H1 (cell line): ENCODE measurements around the gene VEZT. TPM values are rescaled to one million over a fixed set of nuclear protein-coding genes. Genes with fewer than 3 reads are reported as not detected.

ENCODE experiments used
- CTCF ChIA-PET: fragments of 300-600 bp; sonication (Branson Sonifier 250); formaldehyde crosslinking; loops from one replicate; lab custom pipeline; 2021; ENCODE audit not compliant: partially characterized antibody; lab: Charles Lee
- POLR2A ChIA-PET: fragments of 300-600 bp; sonication (Branson Sonifier 250); formaldehyde crosslinking; loops from one replicate; lab custom pipeline; 2021; ENCODE audit warnings: inconsistent platforms; ENCODE audit not compliant: partially characterized antibody; lab: Charles Lee
- DNase-seq, 2 experiments: peaks; one replicate each; pipeline versions ENCODE4 v3.0.0 to v3.0.0-alpha.2; 2010 to 2022; ENCODE audit warnings: low spot score in 2 of 2, low read depth in 1 of 2, mixed read lengths in 1 of 2
- FAIRE-seq: peaks from 2 replicates; lab custom pipeline; 2011; peaks lifted over from hg19 to GRCh38; lab: Jason Lieb, UNC
- H2AFZ ChIP-seq: 2 replicates; pipeline ENCODE4 v1.8.1; 2012; ENCODE audit warnings: low read length, inconsistent platforms
- H2AK5ac ChIP-seq: 2 replicates; pipeline ENCODE4 v1.6.1; 2013; ENCODE audit warnings: low read depth, low read length
- H2BK120ac ChIP-seq: replicated peaks from 2 replicates; pipeline ENCODE3; 2013; ENCODE audit warnings: low read depth, low read length, inconsistent platforms
- H2BK12ac ChIP-seq: 2 replicates; pipeline ENCODE4 v1.6.1; 2013; ENCODE audit warnings: low read depth, low read length
- H2BK15ac ChIP-seq: 2 replicates; pipeline ENCODE4 v1.6.1; 2013; ENCODE audit warnings: low read length
- H2BK20ac ChIP-seq: 2 replicates; pipeline ENCODE4 v1.6.1; 2013; ENCODE audit warnings: low read length
- H2BK5ac ChIP-seq: 2 replicates; pipeline ENCODE4 v1.6.1; 2013; ENCODE audit warnings: low read depth, low read length
- H3K14ac ChIP-seq: 2 replicates; pipeline ENCODE4 v1.6.1; 2013; ENCODE audit warnings: inconsistent platforms; ENCODE audit not compliant: insufficient read length
- H3K18ac ChIP-seq: 2 replicates; pipeline ENCODE4 v1.6.1; 2013; ENCODE audit warnings: low read length; ENCODE audit errors: extremely low read depth
- H3K23ac ChIP-seq: 2 replicates; pipeline ENCODE4 v1.6.1; 2013; ENCODE audit warnings: inconsistent platforms; ENCODE audit not compliant: insufficient read length
- H3K23me2 ChIP-seq: 2 replicates; pipeline ENCODE4 v1.6.1; 2013; ENCODE audit warnings: low read depth, low read length
- H3K27ac ChIP-seq: 2 replicates; pipeline ENCODE4 v1.6.1; 2011; ENCODE audit warnings: low read depth, low read length, inconsistent platforms
- H3K27me3 ChIP-seq, 4 experiments: replicated peaks in 1 of 4; 1 replicate in 1 of 4; 2 replicates in 3 of 4; pipeline versions ENCODE4 v1.6.1 to v1.8.1; 2011 to 2013; ENCODE audit warnings: low read length in 3 of 4, mild to moderate bottlenecking in 3 of 4, inconsistent platforms in 2 of 4, mixed read lengths in 2 of 4, moderate library complexity in 1 of 4; ENCODE audit not compliant: control insufficient read depth in 3 of 4, insufficient read depth in 3 of 4; ENCODE audit errors: extremely low read depth in 1 of 4
- H3K36me3 ChIP-seq, 4 experiments: 2 replicates each; pipeline versions ENCODE4 v1.6.1 to v1.8.1; 2011 to 2013; ENCODE audit warnings: mild to moderate bottlenecking in 4 of 4, low read length in 3 of 4, moderate library complexity in 2 of 4, control low read depth in 1 of 4, inconsistent platforms in 1 of 4; ENCODE audit not compliant: insufficient read depth in 4 of 4, control insufficient read depth in 2 of 4
- H3K4ac ChIP-seq: replicated peaks from 2 replicates; pipeline ENCODE3; 2013; ENCODE audit warnings: low read length, low read depth, mixed read lengths, inconsistent platforms; ENCODE audit not compliant: insufficient read length
- H3K4me1 ChIP-seq, 4 experiments: replicated peaks in 1 of 4; 1 replicate in 1 of 4; 2 replicates in 3 of 4; pipeline versions ENCODE4 v1.6.1 to v1.8.1; 2011 to 2013; ENCODE audit warnings: low read length in 3 of 4, inconsistent platforms in 2 of 4, mixed read lengths in 1 of 4; ENCODE audit not compliant: insufficient read depth in 4 of 4, control insufficient read depth in 3 of 4
- H3K4me2 ChIP-seq, 2 experiments: 2 replicates each; pipeline versions ENCODE4 v1.6.1 to v1.8.1; 2011 to 2013; ENCODE audit warnings: low read depth in 2 of 2, low read length in 2 of 2, control low read depth in 1 of 2, inconsistent platforms in 1 of 2, mild to moderate bottlenecking in 1 of 2; ENCODE audit not compliant: insufficient read depth in 1 of 2
- H3K4me3 ChIP-seq, 4 experiments: fragments of 200-600, 300-600 bp in 1 of 4; sonication (generic), shearing (Covaris generic), sonication (Bioruptor Twin) in 1 of 4; 2 replicates each; pipeline versions ENCODE4 v1.5.1 to v1.8.1; 2011 to 2016; ENCODE audit warnings: low read length in 4 of 4, low read depth in 3 of 4, control low read depth in 2 of 4, inconsistent platforms in 2 of 4, mild to moderate bottlenecking in 2 of 4, mixed read lengths in 1 of 4, moderate library complexity in 1 of 4; ENCODE audit not compliant: insufficient read depth in 2 of 4; ENCODE audit errors: extremely low read depth in 1 of 4
- H3K56ac ChIP-seq: replicated peaks from 2 replicates; pipeline ENCODE3; 2013; ENCODE audit warnings: low read depth, mild to moderate bottlenecking, mixed read lengths, low read length, inconsistent platforms; ENCODE audit not compliant: insufficient read length
- H3K79me1 ChIP-seq: 2 replicates; pipeline ENCODE4 v1.6.1; 2013; ENCODE audit warnings: low read depth, low read length, control low read depth
- H3K79me2 ChIP-seq, 2 experiments: 2 replicates each; pipeline versions ENCODE4 v1.6.1 to v1.8.1; 2012 to 2013; ENCODE audit warnings: low read length in 2 of 2, mild to moderate bottlenecking in 2 of 2, inconsistent platforms in 1 of 2; ENCODE audit not compliant: insufficient read depth in 2 of 2, control insufficient read depth in 1 of 2
- H3K9ac ChIP-seq, 4 experiments: replicated peaks in 1 of 4; 1 replicate in 1 of 4; 2 replicates in 3 of 4; pipeline versions ENCODE4 v1.6.1 to v1.8.1; 2011 to 2013; ENCODE audit warnings: low read depth in 3 of 4, low read length in 3 of 4, control low read depth in 2 of 4, mild to moderate bottlenecking in 2 of 4, moderate library complexity in 2 of 4, inconsistent platforms in 1 of 4; ENCODE audit errors: extremely low read depth in 1 of 4
- H3K9me3 ChIP-seq, 2 experiments: 2 replicates each; pipeline versions ENCODE4 v1.6.1 to v1.8.1; 2012 to 2013; ENCODE audit warnings: mild to moderate bottlenecking in 2 of 2, moderate library complexity in 2 of 2, control low read depth in 1 of 2, inconsistent platforms in 1 of 2, low read depth in 1 of 2, low read length in 1 of 2, mixed read lengths in 1 of 2; ENCODE audit not compliant: insufficient read depth in 2 of 2
- H4K20me1 ChIP-seq, 2 experiments: replicated peaks in 1 of 2; 2 replicates each; pipeline versions ENCODE3 to v1.8.1; 2011 to 2013; ENCODE audit warnings: inconsistent platforms in 2 of 2, low read length in 2 of 2, mild to moderate bottlenecking in 1 of 2; ENCODE audit not compliant: insufficient read depth in 2 of 2, control insufficient read depth in 1 of 2
- H4K5ac ChIP-seq: 2 replicates; pipeline ENCODE4 v1.6.1; 2013; ENCODE audit warnings: low read length, low read depth, mixed read lengths, inconsistent platforms; ENCODE audit not compliant: insufficient read length
- H4K8ac ChIP-seq: 2 replicates; pipeline ENCODE4 v1.8.0; 2013; ENCODE audit warnings: mild to moderate bottlenecking, moderate library complexity, low read length, inconsistent platforms; ENCODE audit not compliant: insufficient read depth; ENCODE audit errors: extremely low read depth
- H4K91ac ChIP-seq: replicated peaks from 2 replicates; pipeline ENCODE3; 2013; ENCODE audit warnings: low read length, mixed read lengths, inconsistent platforms; ENCODE audit not compliant: insufficient read length
- BCL11A ChIP-seq, 2 experiments: IDR thresholded peaks; one replicate each; pipeline ENCODE4 v1.6.1; 2011; ENCODE audit warnings: low read depth in 2 of 2, low read length in 2 of 2, mild to moderate bottlenecking in 2 of 2
- CHD1 ChIP-seq: IDR thresholded peaks from 2 replicates; pipeline ENCODE4 v1.6.1; 2012; ENCODE audit warnings: low read depth, low read length, improper control_type of control experiment
- EZH2 ChIP-seq: fragments of 200-600 bp; sonication (generic); IDR thresholded peaks from 2 replicates; pipeline ENCODE4 v1.7.1; 2012; ENCODE audit warnings: low read depth, mild to moderate bottlenecking, moderate library complexity, low read length, inconsistent platforms; ENCODE audit not compliant: severe bottlenecking
- KDM1A ChIP-seq: fragments of 200-600, 300-600 bp; sonication (generic); IDR thresholded peaks from 2 replicates; pipeline ENCODE4 v1.7.1; 2016; ENCODE audit warnings: mild to moderate bottlenecking, low read length, borderline replicate concordance
- KDM4A ChIP-seq: IDR thresholded peaks from one replicate; pipeline ENCODE4 v1.7.1; 2012; ENCODE audit warnings: low read depth, mild to moderate bottlenecking, moderate library complexity, low read length, inconsistent platforms; ENCODE audit not compliant: severe bottlenecking
- PHF8 ChIP-seq: fragments of 200-600 bp; sonication (generic); conservative IDR thresholded peaks from 2 replicates; pipeline ENCODE4 v1.7.1; 2012; ENCODE audit warnings: low read depth, mild to moderate bottlenecking, inconsistent platforms, low read length, moderate library complexity
- RXRA ChIP-seq: IDR thresholded peaks from 2 replicates; pipeline ENCODE4 v1.6.1; 2011; ENCODE audit warnings: low read depth, mild to moderate bottlenecking, low read length, moderate library complexity; ENCODE audit not compliant: insufficient read depth
- SP1 ChIP-seq: IDR thresholded peaks from 2 replicates; pipeline ENCODE4 v1.6.1; 2011; ENCODE audit warnings: low read depth, low read length
- SP2 ChIP-seq: IDR thresholded peaks from 2 replicates; pipeline ENCODE4 v1.6.1; 2012; ENCODE audit warnings: mild to moderate bottlenecking, low read length, inconsistent platforms
- SP4 ChIP-seq: IDR thresholded peaks from 2 replicates; pipeline ENCODE4 v1.6.1; 2012; ENCODE audit warnings: low read length, inconsistent platforms
- TBP ChIP-seq: IDR thresholded peaks from 2 replicates; pipeline ENCODE4 v1.6.1; 2011; ENCODE audit warnings: low read depth, low read length, improper control_type of control experiment
- polyA plus RNA-seq, 7 experiments: library from polyadenylated mRNA; depleted of rRNA in 3 of 7; stranded (reverse) in 5 of 7; unstranded in 2 of 7; fragments of >200 nt in 5 of 7; fragments of 200-250 nt in 2 of 7; gene quantifications; 1 replicate in 5 of 7; 2 replicates in 1 of 7; 4 replicates in 1 of 7; pipeline versions ENCODE4 v1.2.1 to v1.2.3, GENCODE V29; 2011 to 2013; ENCODE audit warnings: missing spikeins in 2 of 7, mixed read lengths in 2 of 7
- total RNA-seq: library from RNA; stranded (reverse); fragmentation: NEBNext Ultra II Directional; extraction: Animal tissue kit (Norgen Biotek cat#: 25700); gene quantifications from 2 replicates; pipeline ENCODE4 v1.2.1, GENCODE V29; 2021
- TF ChIP-seq, protein P1 (sequence below): IDR thresholded peaks from 2 replicates; pipeline ENCODE4 v1.6.1; 2011; ENCODE audit warnings: low read depth, mild to moderate bottlenecking, low read length; ENCODE audit not compliant: insufficient read depth

Gene VEZT
- total and polyA plus RNA-seq, 2 of the 8 experiments (the other 6 are each of a cell fraction or from before 2014, with no cell fraction given): 44.0 to 56.1 TPM

DNA sequence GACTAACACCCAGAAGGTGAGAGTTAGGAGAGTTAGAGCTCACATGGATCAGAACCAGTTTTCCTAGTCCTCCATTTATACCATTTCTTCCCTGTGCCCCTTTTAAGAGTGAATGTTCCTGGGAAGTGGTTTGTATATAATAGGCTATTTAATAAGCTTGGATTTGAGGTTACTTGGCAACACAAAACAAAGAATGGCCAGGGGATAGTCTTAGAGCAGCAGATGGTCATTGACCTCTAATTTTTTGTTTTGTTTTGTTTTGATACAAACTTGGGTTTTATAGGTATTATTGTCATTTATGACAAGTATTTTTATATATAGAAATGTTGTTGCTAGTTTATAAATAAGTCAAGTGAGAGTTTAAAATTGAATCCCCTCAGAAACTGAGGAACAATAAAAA is 35.8 kb downstream of the VEZT start:
- no peak overlapping the region for H2AFZ ChIP-seq
- H2BK5ac ChIP-seq: no peak overlapping the region
- no peak overlapping the region for H3K4me3 ChIP-seq
- no peak overlapping the region for H4K91ac ChIP-seq
- H3K23me2 ChIP-seq: no peaks in the 10 kb centered on the region
- FAIRE-seq (no peak), DNase-seq (no peak)
- peaks cover 0 to 37% of the 10 kb centered on the region in 2 experiments; a peak in 2 of 4 replicates for H3K79me2 ChIP-seq
- H2BK15ac ChIP-seq: no peak overlapping the region
- no peak overlapping the region for H3K27ac ChIP-seq
- POLR2A ChIA-PET: interaction anchor here (1.1 kb wide), 1 partner anchor 10 kb away, joined by 3 read pairs; no protein-coding TSS in a partner anchor
- H2AK5ac ChIP-seq: no peak overlapping the region
- H3K36me3 ChIP-seq: peaks cover 0 to 30% (median 11%) of the 10 kb centered on the region in 4 experiments; a peak in 4 of 8 replicates
- no peak overlapping the region for H4K5ac ChIP-seq
- H2BK12ac ChIP-seq: no peak overlapping the region
- H2BK120ac ChIP-seq: no peak overlapping the region
- no peaks in the 10 kb centered on the region for H3K9me3 ChIP-seq
- TF ChIP-seq PHF8 (no peak), EZH2 (no peak), KDM4A (no peak), CHD1 (no peak), KDM1A (no peak), RXRA (no peak), BCL11A (IDR thresholded peaks at IDR 0.05; ENCODE audit: low read depth in 2 of 2, low read length in 2 of 2) (no peak), SP4 (no peak), SP1 (no peak), TBP (no peak), SP2 (no peak)
- TF ChIP-seq, protein P1, sequence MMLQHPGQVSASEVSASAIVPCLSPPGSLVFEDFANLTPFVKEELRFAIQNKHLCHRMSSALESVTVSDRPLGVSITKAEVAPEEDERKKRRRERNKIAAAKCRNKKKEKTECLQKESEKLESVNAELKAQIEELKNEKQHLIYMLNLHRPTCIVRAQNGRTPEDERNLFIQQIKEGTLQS: no peak
- CTCF ChIA-PET: interaction anchor here (1.6 kb wide), 1 partner anchor 136 kb away, joined by 4 read pairs; no protein-coding TSS in a partner anchor
- peaks cover 0 to 5% of the 10 kb centered on the region in 2 experiments for H4K20me1 ChIP-seq
- H3K27me3 ChIP-seq: no peaks in the 10 kb centered on the region
- no peak overlapping the region for H3K23ac ChIP-seq
- no peak overlapping the region for H3K56ac ChIP-seq
- H3K4me1 ChIP-seq: peaks cover 0 to 8% (median 3%) of the 10 kb centered on the region in 4 experiments; a peak in 3 of 7 replicates
- H3K79me1 ChIP-seq: peaks cover 3% of the 10 kb centered on the region; the same call in 1 of the 2 replicates
- no peak overlapping the region for H4K8ac ChIP-seq
- no peak overlapping the region for H3K9ac ChIP-seq
- no peak overlapping the region for H3K14ac ChIP-seq
- no peak overlapping the region for H3K18ac ChIP-seq
- no peak overlapping the region for H3K4me2 ChIP-seq
- H3K4ac ChIP-seq: no peak overlapping the region
- H2BK20ac ChIP-seq: no peak overlapping the region
